Ramos (cell line): ENCODE data around the gene IGFBP3.

Experiments used
- in situ Hi-C: fragments of 300-500 bp; cut with MboI; formaldehyde crosslinking; loops from one replicate; pipeline ENCODE4 v1.14.3; 2022; ENCODE audit warnings: low sequenced_read_pairs; ENCODE audit not compliant: unreplicated experiment

IGFBP3 gene

GRCh38 chr7:45894665-45895062, 26.4 kb downstream of the IGFBP3 start:
- in situ Hi-C loops, result no loop called here

- in situ Hi-C loops, result no loop called here
Observed at GRCh38 chr7:45893996-45894664, 26.9 kb downstream of the IGFBP3 start.

GRCh38 chr7:45893374-45893995, 27.6 kb downstream of the IGFBP3 start:
- in situ Hi-C loops, result no loop called here

GRCh38 chr7:45892407-45893035, 28.6 kb downstream of the IGFBP3 start:
- in situ Hi-C loops, result no loop called here

- in situ Hi-C loops, result no loop called here
Observed at GRCh38 chr7:45891462-45892402, 29.3 kb downstream of the IGFBP3 start.

GRCh38 chr7:45890902-45891461, 30.1 kb downstream of the IGFBP3 start:
- in situ Hi-C loops, result no loop called here

GRCh38 chr7:45890125-45890901, 30.8 kb downstream of the IGFBP3 start:
- in situ Hi-C loops, result no loop called here

- in situ Hi-C loops, result no loop called here
Observed at GRCh38 chr7:45889367-45890067, 31.6 kb downstream of the IGFBP3 start.

- in situ Hi-C loops, result no loop called here
Observed at GRCh38 chr7:45888993-45889366, 32.1 kb downstream of the IGFBP3 start.

GRCh38 chr7:45888185-45888992, 32.7 kb downstream of the IGFBP3 start, which contains the start of gene IGFBP1:
IGFBP1 (plus strand) TSS chr7:45888488; CDS start chr7:45888653, 165 bp downstream.
- in situ Hi-C loops, result no loop called here

- in situ Hi-C loops, result no loop called here
Observed at GRCh38 chr7:45886931-45887667, 34.0 kb downstream of the IGFBP3 start.

- in situ Hi-C loops, result no loop called here
Observed at GRCh38 chr7:45885264-45885882, 35.7 kb downstream of the IGFBP3 start.

- in situ Hi-C loops, result no loop called here
Observed at GRCh38 chr7:45884136-45884535, 36.9 kb downstream of the IGFBP3 start.

- in situ Hi-C loops, result no loop called here
Observed at GRCh38 chr7:45882465-45882810, 38.6 kb downstream of the IGFBP3 start.

- in situ Hi-C loops, result no loop called here
Observed at GRCh38 chr7:45881759-45882464, 39.2 kb downstream of the IGFBP3 start.

- in situ Hi-C loops, result no loop called here
Observed at GRCh38 chr7:45881280-45881758, 39.8 kb downstream of the IGFBP3 start.
